Adrenal gland (tissue), 19 donors: ENCODE results near the gene SHISAL1. TPM values are rescaled to one million over a fixed set of nuclear protein-coding genes. Genes with fewer than 3 reads are reported as not detected.

Experiments used
- DNase-seq, 7 donors: peaks; one replicate each; pipeline ENCODE4 v3.0.0-alpha.2; 2019 to 2020
- H3K27ac ChIP-seq, 5 donors: fragments of 200-600 bp; sonication (generic) in 4 of 5; 1 replicate in 3 of 5; 2 replicates in 2 of 5; pipeline versions ENCODE4 v1.5.1 to v1.8.0; 2016 to 2020; ENCODE audit warnings: mild to moderate bottlenecking in 1 of 5
- H3K27me3 ChIP-seq: fragments of 200-600 bp; 2 replicates; pipeline ENCODE4 v1.8.0; 2021
- H3K36me3 ChIP-seq, 2 donors: fragments of 200-600 bp; replicated peaks in 1 of 2; 1 replicate in 1 of 2; 2 replicates in 1 of 2; pipeline versions ENCODE4 v1.5.1 to v1.8.0; 2018 to 2022
- H3K4me1 ChIP-seq, 2 donors: fragments of 200-600 bp; replicated peaks in 1 of 2; 1 replicate in 1 of 2; 2 replicates in 1 of 2; pipeline versions ENCODE4 v1.5.1 to v1.8.0; 2018 to 2021
- H3K4me3 ChIP-seq, 4 donors: fragments of 200-600 bp; sonication (generic) in 3 of 4; one replicate each; pipeline ENCODE4 v1.5.1; 2016 to 2018
- H3K9me3 ChIP-seq, 3 donors: fragments of 200-600 bp; sonication (generic) in 1 of 3; replicated peaks in 1 of 3; 1 replicate in 2 of 3; 2 replicates in 1 of 3; pipeline versions ENCODE4 v1.5.1 to v1.8.0; 2016 to 2021
- POLR2A ChIP-seq, 2 donors: fragments of 450-650 bp; IDR thresholded peaks; one replicate each; pipeline ENCODE4 v1.6.1; 2017; ENCODE audit warnings: antibody characterized with exemption in 2 of 2, mild to moderate bottlenecking in 2 of 2, moderate library complexity in 1 of 2
- WGBS, 4 donors: extraction: QIAGEN DNeasy Blood & Tissue Kit in 2 of 4; methylation state at CpG; one replicate each; pipeline versions ENCODE4 v1.1.5 to v1.1.7; 2013 to 2017; 5-methylcytosine and 5-hydroxymethylcytosine counted together
- intact Hi-C, 2 donors: fragments of 100-400 bp; cut with DNase I; formaldehyde crosslinking; loops; one replicate each; pipeline versions ENCODE4 v1.14.1 to v1.15.0; 2022 to 2023
- long read RNA-seq, 10 donors: library from polyadenylated mRNA in 3 of 10; unstranded in 2 of 10; stranded (forward) in 1 of 10; transcript quantifications; one replicate each; pipeline ENCODE4 v2.0.0 and lab custom pipeline, GENCODE V29; 2021 to 2026
- polyA plus RNA-seq, 3 donors: library from polyadenylated mRNA; stranded (reverse); fragments of 200-250 nt in 2 of 3; fragments of 350-450 nt in 1 of 3; fragmentation: Illumina TruSeq in 1 of 3; extraction: RNeasy Lipid Tissue Mini Kit (QIAGEN cat#74804) in 1 of 3; gene quantifications; one replicate each; pipeline ENCODE4 v1.2.3, GENCODE V29; 2013 to 2014
- total RNA-seq, 9 donors: library from RNA; depleted of rRNA in 4 of 9; stranded (reverse); fragments of >200 nt in 4 of 9; fragments of 120-200 nt in 1 of 9; fragmentation: NEBNext Ultra II Directional in 1 of 9; extraction: Animal tissue kit (Norgen Biotek cat#: 25700) in 1 of 9; gene quantifications; one replicate each; pipeline versions ENCODE4 v1.1.0 to v1.2.4, GENCODE V29; 2013 to 2023
- TF ChIP-seq, protein P1 (sequence below), 6 experiments: fragments of 450-650 bp in 4 of 6; fragments of 200-600 bp in 2 of 6; sonication (generic) in 1 of 6; IDR thresholded peaks; 1 replicate in 5 of 6; 2 replicates in 1 of 6; pipeline versions ENCODE4 v1.5.1 to v1.8.0; 2016 to 2021; ENCODE audit warnings: antibody characterized with exemption in 6 of 6, mild to moderate bottlenecking in 2 of 6, moderate library complexity in 1 of 6
- donor health status: healthy with polysubstance abuse.
- donor health status: Bipolar disorder and iron deficiency.
- donor health status: DM: yes; HTN: yes; CAD: no.
- donor health status: DM: no; HTN: no; CAD: no.
- donor health status: DM: no; HTN: no; CAD: no.
- donor health status: DM: yes; HTN: yes; CAD: no.

SHISAL1 gene
- 1 to 10 TPM in 5 of 9 donors, under 1 TPM in 4; 0.33 to 2.2 (median 1.0) TPM for total RNA-seq
- 1 to 10 TPM in 2 of 3 donors, under 1 TPM in 1; 0.71 to 2.4 (median 1.0) TPM for polyA plus RNA-seq
- long read RNA-seq, donor 1: 0 reads
- long read RNA-seq, donor 2: 0 reads
- long read RNA-seq, donor 3: 0 reads
- long read RNA-seq, donor 4: 0 reads
- long read RNA-seq, donor 5: 0 reads
- long read RNA-seq, donor 6, partial matches to known transcripts: 0 of 1 reads
- long read RNA-seq, donor 6, other reads (novel, unspliced or antisense): 1 of 1 reads
- long read RNA-seq, donor 7: 0 reads
- long read RNA-seq, donor 8: 0 reads
- long read RNA-seq, donor 9: 0 reads
- long read RNA-seq, donor 10: 0 reads

DNA sequence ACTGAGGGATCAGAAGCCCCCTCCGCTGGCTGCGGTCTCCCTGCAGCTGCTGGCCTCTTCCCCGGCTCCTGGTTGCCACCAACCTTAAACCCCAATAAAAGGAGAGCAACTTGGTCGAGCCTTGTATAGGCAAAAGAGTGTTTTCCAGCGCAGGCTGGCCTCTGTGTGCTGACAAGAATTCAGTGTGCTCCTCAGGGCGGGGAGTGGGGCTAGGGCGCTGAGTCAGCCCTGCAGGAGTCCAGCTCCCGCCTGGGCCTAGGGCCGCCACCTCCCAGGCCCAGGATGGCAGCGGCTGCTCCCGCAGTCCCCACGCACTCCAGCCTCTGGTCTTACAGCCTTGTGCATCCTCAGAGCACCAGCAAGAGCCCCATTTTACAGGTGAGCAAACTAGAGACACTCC is at the start of gene SHISAL1:
Gene SHISAL1 (minus strand): TSS at position 186 of the 400 bp plus-strand sequence. CDS start 12,006 bp downstream, outside the sequence.
- Histone ChIP-seq H3K9me3 (no peaks in the 10 kb centered on the region), H3K4me1 (no peaks in the 10 kb centered on the region), H3K4me3 (no peak within 1 kb of the TSS), H3K36me3 (no peaks in the 10 kb centered on the region), H3K27ac (no peak within 1 kb of the TSS), H3K27me3 (no peaks in the 10 kb centered on the region)
- intact Hi-C loops: no loop called here
- no peak for DNase-seq
- TF ChIP-seq POLR2A (IDR thresholded peaks at IDR 0.05): no peak
- TF ChIP-seq, protein P1, sequence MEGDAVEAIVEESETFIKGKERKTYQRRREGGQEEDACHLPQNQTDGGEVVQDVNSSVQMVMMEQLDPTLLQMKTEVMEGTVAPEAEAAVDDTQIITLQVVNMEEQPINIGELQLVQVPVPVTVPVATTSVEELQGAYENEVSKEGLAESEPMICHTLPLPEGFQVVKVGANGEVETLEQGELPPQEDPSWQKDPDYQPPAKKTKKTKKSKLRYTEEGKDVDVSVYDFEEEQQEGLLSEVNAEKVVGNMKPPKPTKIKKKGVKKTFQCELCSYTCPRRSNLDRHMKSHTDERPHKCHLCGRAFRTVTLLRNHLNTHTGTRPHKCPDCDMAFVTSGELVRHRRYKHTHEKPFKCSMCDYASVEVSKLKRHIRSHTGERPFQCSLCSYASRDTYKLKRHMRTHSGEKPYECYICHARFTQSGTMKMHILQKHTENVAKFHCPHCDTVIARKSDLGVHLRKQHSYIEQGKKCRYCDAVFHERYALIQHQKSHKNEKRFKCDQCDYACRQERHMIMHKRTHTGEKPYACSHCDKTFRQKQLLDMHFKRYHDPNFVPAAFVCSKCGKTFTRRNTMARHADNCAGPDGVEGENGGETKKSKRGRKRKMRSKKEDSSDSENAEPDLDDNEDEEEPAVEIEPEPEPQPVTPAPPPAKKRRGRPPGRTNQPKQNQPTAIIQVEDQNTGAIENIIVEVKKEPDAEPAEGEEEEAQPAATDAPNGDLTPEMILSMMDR (IDR thresholded peaks at IDR 0.05): no peak
- 85 to 100% (median 92%) methylated on average over 2 to 12 of the region's 12 CpGs for WGBS, 4 donors

GRCh38 chr22:44361391-44362126 is 48.8 kb upstream of the SHISAL1 start:
- no peaks in the 10 kb centered on the region for H3K9me3 ChIP-seq
- DNase-seq: peak in 2 of 7 donors; percentile 8 to 11
- peak overlapping the region in 1 of 5 donors; percentile 42 for H3K27ac ChIP-seq
- no peak overlapping the region for H3K4me3 ChIP-seq
- H3K4me1 ChIP-seq: peaks cover 0 to 10% of the 10 kb centered on the region in 2 donors
- H3K36me3 ChIP-seq: no peaks in the 10 kb centered on the region
- no peaks in the 10 kb centered on the region for H3K27me3 ChIP-seq
- TF ChIP-seq POLR2A (IDR thresholded peaks at IDR 0.05): no peak
- TF ChIP-seq, protein P1 (IDR thresholded peaks at IDR 0.05): no peak
- intact Hi-C loops: no loop called here
- 78 to 90% (median 81%) methylated on average over 4 to 12 of the region's 12 CpGs for WGBS, 4 donors

DNA sequence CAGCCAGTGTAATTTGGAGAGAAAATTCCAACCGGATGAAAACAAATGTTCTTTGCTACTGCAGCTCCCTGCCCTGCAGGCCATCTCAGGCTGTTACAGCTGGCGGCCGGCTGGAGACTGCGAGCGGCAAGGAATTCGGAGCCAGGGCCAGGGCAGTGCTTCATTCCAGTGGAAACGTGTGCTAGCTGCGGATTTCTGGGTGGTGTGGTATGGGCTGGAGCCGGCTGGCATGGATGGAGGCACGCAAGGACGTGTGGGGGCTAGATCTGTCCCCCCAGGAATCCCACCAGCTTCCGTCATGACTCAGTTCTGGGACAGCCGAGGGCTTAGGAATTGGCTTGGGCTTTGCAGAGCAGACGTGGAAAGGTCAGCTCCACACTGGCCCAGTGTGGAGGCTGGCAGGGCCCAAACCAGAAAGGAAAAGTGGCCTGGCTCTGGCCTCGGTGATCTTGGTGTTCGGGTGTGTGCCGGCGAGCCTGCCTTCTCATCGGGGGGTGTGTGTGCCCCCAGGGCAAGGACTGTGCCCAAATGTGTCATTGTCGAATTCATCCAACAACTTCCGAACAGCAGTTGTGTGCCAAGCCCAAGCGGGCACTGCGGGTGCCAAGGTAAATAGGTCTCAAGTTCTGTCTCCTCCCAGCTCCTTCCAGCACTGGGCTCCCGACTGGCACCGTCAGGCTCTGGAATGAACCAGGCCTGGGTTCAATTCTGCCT is 48.1 kb upstream of the SHISAL1 start:
- Histone ChIP-seq H3K27me3 (no peaks in the 10 kb centered on the region), H3K27ac (peak overlapping the region in 1 of 5 donors; percentile 42), H3K9me3 (no peaks in the 10 kb centered on the region), H3K36me3 (no peaks in the 10 kb centered on the region), H3K4me3 (no peak overlapping the region), H3K4me1 (peaks cover 0 to 10% of the 10 kb centered on the region in 2 donors)
- 50 to 72% (median 64%) methylated on average over 16 to 25 of the region's 25 CpGs for WGBS, 4 donors
- DNase-seq: peak in 3 of 7 donors; percentile 28 to 53 (median 29)
- intact Hi-C loops: no loop called here
- no peak for TF ChIP-seq POLR2A (IDR thresholded peaks at IDR 0.05)
- TF ChIP-seq, protein P1 (IDR thresholded peaks at IDR 0.05): no peak

DNA sequence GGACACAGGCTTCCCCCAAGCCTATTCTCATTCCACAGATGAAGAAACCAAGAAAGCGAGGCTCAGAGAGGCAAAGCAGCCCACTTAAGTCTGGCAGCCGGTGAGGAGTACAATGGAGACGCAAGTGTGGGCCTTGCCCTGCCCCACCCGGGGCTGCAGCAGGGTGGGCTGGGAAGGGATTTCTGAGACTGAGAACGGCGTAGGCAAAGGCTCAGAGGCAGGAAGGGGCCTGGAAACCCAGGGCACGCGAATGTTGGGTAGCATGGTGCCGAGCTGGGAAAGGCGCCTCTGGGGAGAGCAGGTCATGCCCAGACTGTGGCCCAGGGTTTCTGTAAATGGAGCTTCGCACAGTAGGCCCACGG is 47.5 kb upstream of the SHISAL1 start:
- no peaks in the 10 kb centered on the region for H3K36me3 ChIP-seq
- peak in 2 of 7 donors; percentile 0 to 1 for DNase-seq
- TF ChIP-seq, protein P1 (IDR thresholded peaks at IDR 0.05): no peak
- no peak for TF ChIP-seq POLR2A (IDR thresholded peaks at IDR 0.05)
- WGBS, 4 donors: 73 to 89% (median 78%) methylated on average over 10 to 12 of the region's 12 CpGs
- no peaks in the 10 kb centered on the region for H3K27me3 ChIP-seq
- H3K27ac ChIP-seq: peak overlapping the region in 1 of 5 donors; percentile 42
- peaks cover 0 to 10% of the 10 kb centered on the region in 2 donors for H3K4me1 ChIP-seq
- no peak overlapping the region for H3K4me3 ChIP-seq
- no peaks in the 10 kb centered on the region for H3K9me3 ChIP-seq
- intact Hi-C loops: no loop called here
